Measurements from ENCODE around the gene FNDC3B.

The FNDC3B gene

GRCh38 chr3:172378439-172378838 is 339.1 kb downstream of the FNDC3B start:
- H3K9me3 ChIP-seq (ENCODE audit: insufficient read depth, low read length): no peaks in the 10 kb centered on the region
- H3K4me3 ChIP-seq (ENCODE audit: low read length): no peak overlapping the region
- no peak overlapping the region for H3K4me2 ChIP-seq (ENCODE audit: low read length)
- no peak for TF ChIP-seq CTCF (IDR thresholded peaks at IDR 0.05; ENCODE audit: low read depth, low read length)
- no peak for TF ChIP-seq EZH2phosphoT487 (IDR thresholded peaks at IDR 0.05; ENCODE audit: low read depth)
- H3K79me2 ChIP-seq (ENCODE audit: low read length): no peaks in the 10 kb centered on the region
- no peak overlapping the region for H3K27ac ChIP-seq (ENCODE audit: low read length)
- H4K20me1 ChIP-seq (ENCODE audit: insufficient read depth, low read length): no peaks in the 10 kb centered on the region
- H3K36me3 ChIP-seq (replicated peaks; ENCODE audit: low read depth, low read length): peaks cover 3% of the 10 kb centered on the region
- H2AFZ ChIP-seq (ENCODE audit: low read depth, low read length): no peak overlapping the region
- no peaks in the 10 kb centered on the region for H3K27me3 ChIP-seq (ENCODE audit: low read depth, low read length)
- no peak overlapping the region for H3K9ac ChIP-seq (ENCODE audit: low read length)
- H3K4me1 ChIP-seq (ENCODE audit: low read length): no peaks in the 10 kb centered on the region

DNA sequence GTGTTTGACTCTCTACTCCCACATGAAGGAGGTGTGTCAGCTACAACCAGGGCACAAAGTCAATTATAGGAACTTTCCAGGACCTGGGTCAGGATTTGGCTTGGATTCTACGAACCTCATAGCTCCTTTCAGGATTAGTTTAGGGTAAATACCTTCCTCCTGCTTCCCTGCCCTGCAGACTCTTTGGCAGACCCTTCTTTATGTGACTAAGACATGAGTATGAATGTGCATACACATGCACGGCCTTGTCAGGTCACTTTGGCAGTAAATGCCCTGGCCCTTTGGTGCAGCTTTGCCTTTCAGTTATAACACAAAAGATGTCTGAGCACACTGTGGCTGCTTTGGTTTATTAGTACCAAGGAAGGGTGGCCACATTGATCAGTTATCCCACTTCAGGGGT is 340.0 kb downstream of the FNDC3B start:
- Histone ChIP-seq H3K9me3 (ENCODE audit: insufficient read depth, low read length) (no peaks in the 10 kb centered on the region), H3K9ac (ENCODE audit: low read length) (no peak overlapping the region), H3K4me1 (ENCODE audit: low read length) (no peaks in the 10 kb centered on the region), H3K4me3 (ENCODE audit: low read length) (no peak overlapping the region), H3K4me2 (ENCODE audit: low read length) (no peak overlapping the region), H4K20me1 (ENCODE audit: insufficient read depth, low read length) (no peaks in the 10 kb centered on the region), H3K36me3 (replicated peaks; ENCODE audit: low read depth, low read length) (peaks cover 3% of the 10 kb centered on the region), H3K79me2 (ENCODE audit: low read length) (no peaks in the 10 kb centered on the region), H2AFZ (ENCODE audit: low read depth, low read length) (no peak overlapping the region), H3K27me3 (ENCODE audit: low read depth, low read length) (no peaks in the 10 kb centered on the region), H3K27ac (ENCODE audit: low read length) (no peak overlapping the region)
- TF ChIP-seq CTCF (IDR thresholded peaks at IDR 0.05; ENCODE audit: low read depth, low read length) (no peak), EZH2phosphoT487 (IDR thresholded peaks at IDR 0.05; ENCODE audit: low read depth) (no peak)

DNA sequence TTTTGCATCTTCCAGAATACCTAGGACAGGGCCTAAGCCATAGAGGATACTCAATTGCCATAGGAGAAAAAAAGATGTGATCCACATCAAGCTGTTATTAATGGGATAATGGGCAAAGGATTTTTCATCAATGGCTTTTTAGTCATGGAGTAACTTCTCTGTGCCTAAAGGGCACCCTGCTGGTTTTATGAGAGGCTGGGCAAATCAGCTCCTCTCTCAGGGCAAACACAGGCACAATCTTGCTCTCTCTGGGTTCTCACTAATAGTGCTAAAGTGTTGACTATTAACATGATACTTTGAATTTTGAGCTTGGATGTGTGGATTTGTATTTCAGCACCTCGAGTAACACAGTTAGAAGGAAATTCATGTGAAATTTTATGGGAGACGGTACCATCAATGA is 341.3 kb downstream of the FNDC3B start:
- TF ChIP-seq EZH2phosphoT487 (IDR thresholded peaks at IDR 0.05; ENCODE audit: low read depth): no peak
- no peak for TF ChIP-seq CTCF (IDR thresholded peaks at IDR 0.05; ENCODE audit: low read depth, low read length)
- H3K27ac ChIP-seq (ENCODE audit: low read length): no peak overlapping the region

DNA sequence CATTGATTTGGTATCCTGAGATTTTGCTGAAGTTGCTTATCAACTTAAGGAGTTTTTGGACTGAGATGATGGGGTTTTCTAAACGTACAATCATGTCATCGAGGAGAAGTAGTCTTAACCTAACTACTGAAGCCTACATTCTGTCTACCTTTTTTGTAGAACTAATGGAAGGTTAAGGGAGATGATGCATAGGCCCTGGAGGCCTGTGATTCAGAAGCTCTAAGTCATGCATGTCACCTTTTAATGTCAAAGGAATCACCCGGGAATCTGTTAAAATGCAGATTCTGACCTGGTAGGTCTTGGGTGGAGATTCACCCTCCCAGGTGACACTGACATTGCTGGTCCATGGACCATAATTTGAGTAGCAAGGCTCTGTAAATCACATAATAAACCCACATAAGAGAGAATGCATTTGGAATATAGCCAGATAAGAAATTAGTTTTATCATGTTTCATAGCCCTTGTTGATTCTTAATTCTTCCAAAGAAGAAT is 344.0 kb downstream of the FNDC3B start:
- Histone ChIP-seq H3K9me3 (ENCODE audit: insufficient read depth, low read length) (no peaks in the 10 kb centered on the region), H3K36me3 (replicated peaks; ENCODE audit: low read depth, low read length) (peaks cover 3% of the 10 kb centered on the region), H3K27me3 (ENCODE audit: low read depth, low read length) (no peaks in the 10 kb centered on the region), H3K4me1 (ENCODE audit: low read length) (no peaks in the 10 kb centered on the region), H4K20me1 (ENCODE audit: insufficient read depth, low read length) (no peaks in the 10 kb centered on the region), H3K79me2 (ENCODE audit: low read length) (no peaks in the 10 kb centered on the region), H3K4me2 (ENCODE audit: low read length) (no peak overlapping the region), H2AFZ (ENCODE audit: low read depth, low read length) (no peak overlapping the region), H3K27ac (ENCODE audit: low read length) (no peak overlapping the region), H3K9ac (ENCODE audit: low read length) (no peak overlapping the region), H3K4me3 (ENCODE audit: low read length) (no peak overlapping the region)
- TF ChIP-seq EZH2phosphoT487 (IDR thresholded peaks at IDR 0.05; ENCODE audit: low read depth): no peak

More for the DNA sequence above, 341.3 kb downstream of the FNDC3B start:
- Histone ChIP-seq H3K4me3 (ENCODE audit: low read length) (no peak overlapping the region), H2AFZ (ENCODE audit: low read depth, low read length) (no peak overlapping the region), H3K79me2 (ENCODE audit: low read length) (no peaks in the 10 kb centered on the region), H3K27me3 (ENCODE audit: low read depth, low read length) (no peaks in the 10 kb centered on the region), H3K4me1 (ENCODE audit: low read length) (no peaks in the 10 kb centered on the region), H3K4me2 (ENCODE audit: low read length) (no peak overlapping the region), H3K9me3 (ENCODE audit: insufficient read depth, low read length) (no peaks in the 10 kb centered on the region), H3K36me3 (replicated peaks; ENCODE audit: low read depth, low read length) (peaks cover 3% of the 10 kb centered on the region), H3K9ac (ENCODE audit: low read length) (no peak overlapping the region), H4K20me1 (ENCODE audit: insufficient read depth, low read length) (no peaks in the 10 kb centered on the region)

Measured in OCI-LY3 (cell line).